Right lobe of liver (tissue), 4 donors: ENCODE results near the gene JUP.

Experiments used
- CTCF ChIP-seq, 4 donors: fragments of 200-600 bp in 3 of 4; fragments of 450-650 bp in 1 of 4; IDR thresholded peaks; one replicate each; pipeline versions ENCODE4 v1.5.1 to v1.8.0; 2016 to 2022; ENCODE audit warnings: antibody characterized with exemption in 4 of 4, mild to moderate bottlenecking in 2 of 4
- POLR2A ChIP-seq: fragments of 450-650 bp; IDR thresholded peaks from one replicate; pipeline ENCODE4 v1.6.1; 2017; ENCODE audit warnings: antibody characterized with exemption, mild to moderate bottlenecking
- donor health status: DM: no; HTN: no; CAD: no.
- donor health status: DM: no; HTN: no; CAD: no.
- donor health status: DM: no; HTN: yes; CAD: no.

- TF ChIP-seq CTCF (IDR thresholded peaks at IDR 0.05) (no peak), POLR2A (no peak)
Observed at GRCh38 chr17:41812381-41813151, 26.1 kb upstream of the JUP start, which contains the start of gene FKBP10.
